Osteoblast (primary cell): Measurements from ENCODE around the gene IRX3. TPM values are rescaled to one million over a fixed set of nuclear protein-coding genes. Genes with fewer than 3 reads are reported as not detected.
A peak's percentile ranks its signal among the peaks of the same experiment; 100 is the strongest.

ENCODE experiments used
- DNase-seq: peaks from one replicate; pipeline ENCODE4 v3.0.0; 2011; ENCODE audit warnings: low spot score, mixed read lengths; ENCODE audit not compliant: insufficient read length; ENCODE audit errors: missing footprints
- H2AFZ ChIP-seq: 2 replicates; pipeline ENCODE4 v1.6.0; 2011; ENCODE audit warnings: mild to moderate bottlenecking, low read length
- H3K27ac ChIP-seq: 2 replicates; pipeline ENCODE4 v1.5.1; 2011; ENCODE audit warnings: mild to moderate bottlenecking, low read depth, low read length, moderate library complexity
- H3K27me3 ChIP-seq: 2 replicates; pipeline ENCODE4 v1.6.0; 2012; ENCODE audit warnings: mild to moderate bottlenecking, control low read depth, inconsistent platforms, low read length, moderate library complexity; ENCODE audit not compliant: insufficient read depth
- H3K36me3 ChIP-seq: 2 replicates; pipeline ENCODE4 v1.5.1; 2011; ENCODE audit warnings: mild to moderate bottlenecking, low read length, control low read depth, moderate library complexity; ENCODE audit not compliant: insufficient read depth
- H3K4me1 ChIP-seq: 2 replicates; pipeline ENCODE4 v1.5.1; 2011; ENCODE audit warnings: mild to moderate bottlenecking, low read length, control low read depth, moderate library complexity; ENCODE audit not compliant: insufficient read depth
- H3K4me2 ChIP-seq: 2 replicates; pipeline ENCODE4 v1.6.0; 2011; ENCODE audit warnings: mild to moderate bottlenecking, low read length; ENCODE audit not compliant: insufficient read depth
- H3K4me3 ChIP-seq: fragments of 200-600 bp; sonication (generic); 3 replicates; pipeline ENCODE4 v1.5.1; 2012; ENCODE audit warnings: mild to moderate bottlenecking, low read length, inconsistent platforms; ENCODE audit not compliant: insufficient read depth
- H3K79me2 ChIP-seq: 2 replicates; pipeline ENCODE4 v1.6.0; 2012; ENCODE audit warnings: mild to moderate bottlenecking, low read length, control low read depth, inconsistent platforms; ENCODE audit not compliant: insufficient read depth
- H3K9me3 ChIP-seq: 2 replicates; pipeline ENCODE4 v1.5.1; 2011; ENCODE audit warnings: low read depth, low read length, control low read depth
- H4K20me1 ChIP-seq: 2 replicates; pipeline ENCODE4 v1.6.0; 2012; ENCODE audit warnings: mild to moderate bottlenecking, low read length, control low read depth; ENCODE audit not compliant: insufficient read depth
- CTCF ChIP-seq: IDR thresholded peaks from 2 replicates; pipeline ENCODE4 v1.5.1; 2011; ENCODE audit warnings: mild to moderate bottlenecking, low read depth, low read length, moderate library complexity; ENCODE audit errors: extremely low read depth
- total RNA-seq: library from RNA; depleted of rRNA; stranded (reverse); fragments of >200 nt; gene quantifications from 2 replicates; pipeline ENCODE4 v1.2.3, GENCODE V29; 2012

IRX3 gene
- total RNA-seq, 1 donor: 71.7 TPM

GRCh38 chr16:54289242-54289944, 2.8 kb upstream of the IRX3 start:
- peaks cover 9% of the 10 kb centered on the region for H4K20me1 ChIP-seq
- no peak overlapping the region for H2AFZ ChIP-seq
- H3K4me2 ChIP-seq: no peak overlapping the region
- TF ChIP-seq CTCF: no peak
- H3K36me3 ChIP-seq: peaks cover 6% of the 10 kb centered on the region
- peaks cover 14% of the 10 kb centered on the region for H3K4me1 ChIP-seq
- peaks cover 13% of the 10 kb centered on the region for H3K79me2 ChIP-seq
- DNase-seq: peak; percentile 60
- no peaks in the 10 kb centered on the region for H3K9me3 ChIP-seq
- H3K27me3 ChIP-seq: no peaks in the 10 kb centered on the region
- no peak overlapping the region for H3K27ac ChIP-seq
- no peak overlapping the region for H3K4me3 ChIP-seq

- H3K27ac ChIP-seq: no peak overlapping the region
- peaks cover 19% of the 10 kb centered on the region for H3K79me2 ChIP-seq
- no peaks in the 10 kb centered on the region for H3K27me3 ChIP-seq
- H3K9me3 ChIP-seq: no peaks in the 10 kb centered on the region
- H3K36me3 ChIP-seq: peaks cover 10% of the 10 kb centered on the region
- H2AFZ ChIP-seq: no peak overlapping the region
- no peak overlapping the region for H3K4me3 ChIP-seq
- peaks cover 12% of the 10 kb centered on the region for H4K20me1 ChIP-seq
- no peak for TF ChIP-seq CTCF
- no peak overlapping the region for H3K4me2 ChIP-seq
- DNase-seq: peak; percentile 52
- H3K4me1 ChIP-seq: peaks cover 14% of the 10 kb centered on the region
Observed at GRCh38 chr16:54288835-54289241, 2.3 kb upstream of the IRX3 start.

- peaks cover 14% of the 10 kb centered on the region for H3K4me1 ChIP-seq
- H3K27me3 ChIP-seq: no peaks in the 10 kb centered on the region
Observed at GRCh38 chr16:54288030-54288834, 1.6 kb upstream of the IRX3 start.

More at GRCh38 chr16:54288030-54288834, 1.6 kb upstream of the IRX3 start:
- H4K20me1 ChIP-seq: peaks cover 15% of the 10 kb centered on the region
- H3K4me2 ChIP-seq: peak overlapping the region; percentile 84
- no peak overlapping the region for H2AFZ ChIP-seq
- H3K4me3 ChIP-seq: peak overlapping the region; percentile 85
- H3K36me3 ChIP-seq: peaks cover 16% of the 10 kb centered on the region
- DNase-seq: peak; percentile 83
- H3K79me2 ChIP-seq: peaks cover 25% of the 10 kb centered on the region
- no peak overlapping the region for H3K27ac ChIP-seq
- H3K9me3 ChIP-seq: no peaks in the 10 kb centered on the region
- no peak for TF ChIP-seq CTCF
